MG63 (cell line): ENCODE measurements around the gene DHRS7B. TPM values are rescaled to one million over a fixed set of nuclear protein-coding genes. Genes with fewer than 3 reads are reported as not detected.
"Not testable (repeated sequence)": the region's sequence is repeated elsewhere in the genome, so short reads cannot be mapped to it uniquely, and the experiment has no call there.

ENCODE experiments used
- DNase-seq: peaks from one replicate; pipeline ENCODE4 v3.0.0-alpha.2; 2020
- H3K27me3 ChIP-seq: fragments of 250-450 bp; sonication (Bioruptor Pico); 2 replicates; pipeline ENCODE4 v1.5.1; 2020; ENCODE audit warnings: mild to moderate bottlenecking, moderate library complexity
- H3K36me3 ChIP-seq: fragments of 250-450 bp; sonication (Bioruptor Pico); 2 replicates; pipeline ENCODE4 v1.5.1; 2020; ENCODE audit warnings: mild to moderate bottlenecking, moderate library complexity
- H3K4me3 ChIP-seq: fragments of 250-450 bp; sonication (Bioruptor Pico); 2 replicates; pipeline ENCODE4 v1.5.1; 2020; ENCODE audit warnings: mild to moderate bottlenecking, moderate library complexity
- H3K9me3 ChIP-seq: fragments of 250-450 bp; sonication (Bioruptor Pico); 2 replicates; pipeline ENCODE4 v1.5.1; 2020; ENCODE audit warnings: mild to moderate bottlenecking, moderate library complexity
- total RNA-seq: library from RNA; depleted of rRNA; stranded (reverse); fragments of >200 nt; shearing (Covaris generic); gene quantifications from 2 replicates; pipeline ENCODE4 v1.2.3, GENCODE V29; 2014; ENCODE audit warnings: low replicate concordance

The DHRS7B gene
- total RNA-seq, 1 experiment from 2014 or later: 16.5 TPM

- Histone ChIP-seq H3K9me3 (no peaks in the 10 kb centered on the region), H3K4me3 (no peak overlapping the region), H3K27me3 (no peaks in the 10 kb centered on the region), H3K36me3 (no peaks in the 10 kb centered on the region)
- no peak for DNase-seq
Measured at GRCh38 chr17:21185061-21185460, 58.3 kb downstream of the DHRS7B start.

GRCh38 chr17:21186399-21187187 is 59.8 kb downstream of the DHRS7B start:
- no peaks in the 10 kb centered on the region for H3K27me3 ChIP-seq
- H3K36me3 ChIP-seq: no peaks in the 10 kb centered on the region
- no peak overlapping the region for H3K4me3 ChIP-seq
- no peak for DNase-seq
- H3K9me3 ChIP-seq: no peaks in the 10 kb centered on the region

GRCh38 chr17:21189361-21189760 is 62.6 kb downstream of the DHRS7B start:
- no peak for DNase-seq
- H3K36me3 ChIP-seq: no peaks in the 10 kb centered on the region
- no peaks in the 10 kb centered on the region for H3K27me3 ChIP-seq
- H3K4me3 ChIP-seq: no peak overlapping the region
- no peaks in the 10 kb centered on the region for H3K9me3 ChIP-seq

- no peak for DNase-seq
- Histone ChIP-seq H3K4me3 (no peak overlapping the region), H3K9me3 (no peaks in the 10 kb centered on the region), H3K27me3 (no peaks in the 10 kb centered on the region), H3K36me3 (no peaks in the 10 kb centered on the region)
Measured at GRCh38 chr17:21190078-21190477, 63.3 kb downstream of the DHRS7B start.

- no peak for DNase-seq
Measured at GRCh38 chr17:21191698-21192097, 64.9 kb downstream of the DHRS7B start.

GRCh38 chr17:21192414-21192813 is 65.7 kb downstream of the DHRS7B start:
- H3K4me3 ChIP-seq, H3K36me3 ChIP-seq, H3K27me3 ChIP-seq, H3K9me3 ChIP-seq, DNase-seq: not testable (repeated sequence)

More at GRCh38 chr17:21191698-21192097, 64.9 kb downstream of the DHRS7B start:
- Histone ChIP-seq H3K36me3 (no peaks in the 10 kb centered on the region), H3K27me3 (no peaks in the 10 kb centered on the region), H3K4me3 (no peak overlapping the region), H3K9me3 (no peaks in the 10 kb centered on the region)

GRCh38 chr17:21193031-21193430 is 66.3 kb downstream of the DHRS7B start:
- H3K36me3 ChIP-seq: no peaks in the 10 kb centered on the region
- H3K27me3 ChIP-seq: no peaks in the 10 kb centered on the region
- H3K4me3 ChIP-seq: no peak overlapping the region
- H3K9me3 ChIP-seq: no peaks in the 10 kb centered on the region
- no peak for DNase-seq

GRCh38 chr17:21194226-21194625 is 67.5 kb downstream of the DHRS7B start:
- no peak for DNase-seq
- no peaks in the 10 kb centered on the region for H3K27me3 ChIP-seq
- H3K4me3 ChIP-seq: no peak overlapping the region
- H3K9me3 ChIP-seq: no peaks in the 10 kb centered on the region
- H3K36me3 ChIP-seq: no peaks in the 10 kb centered on the region; the same call in 1 of the 2 replicates

GRCh38 chr17:21194703-21195102 is 67.9 kb downstream of the DHRS7B start:
- no peak overlapping the region for H3K4me3 ChIP-seq
- no peaks in the 10 kb centered on the region; the same call in 1 of the 2 replicates for H3K36me3 ChIP-seq
- H3K9me3 ChIP-seq: no peaks in the 10 kb centered on the region
- DNase-seq: no peak
- H3K27me3 ChIP-seq: no peaks in the 10 kb centered on the region

GRCh38 chr17:21196126-21196525 is 69.4 kb downstream of the DHRS7B start:
- no peak for DNase-seq
- Histone ChIP-seq H3K9me3 (no peaks in the 10 kb centered on the region), H3K36me3 (no peaks in the 10 kb centered on the region; the same call in 1 of the 2 replicates), H3K27me3 (no peaks in the 10 kb centered on the region), H3K4me3 (no peak overlapping the region)

- no peaks in the 10 kb centered on the region for H3K27me3 ChIP-seq
- DNase-seq: no peak
- no peaks in the 10 kb centered on the region; the same call in 1 of the 2 replicates for H3K36me3 ChIP-seq
- H3K9me3 ChIP-seq: no peaks in the 10 kb centered on the region
- H3K4me3 ChIP-seq: no peak overlapping the region
Measured at GRCh38 chr17:21198411-21198810, 71.6 kb downstream of the DHRS7B start.

- Histone ChIP-seq H3K4me3 (no peak overlapping the region), H3K36me3 (no peaks in the 10 kb centered on the region; the same call in 1 of the 2 replicates), H3K9me3 (no peaks in the 10 kb centered on the region), H3K27me3 (no peaks in the 10 kb centered on the region)
- DNase-seq: no peak
Measured at GRCh38 chr17:21199311-21199710, 72.5 kb downstream of the DHRS7B start.

- H3K9me3 ChIP-seq: no peaks in the 10 kb centered on the region
- DNase-seq: no peak
- H3K27me3 ChIP-seq: no peaks in the 10 kb centered on the region
- no peak overlapping the region for H3K4me3 ChIP-seq
- no peaks in the 10 kb centered on the region; the same call in 1 of the 2 replicates for H3K36me3 ChIP-seq
Measured at GRCh38 chr17:21199856-21200255, 73.1 kb downstream of the DHRS7B start.

- no peaks in the 10 kb centered on the region; the same call in 1 of the 2 replicates for H3K36me3 ChIP-seq
- DNase-seq: no peak
- no peaks in the 10 kb centered on the region for H3K9me3 ChIP-seq
- no peaks in the 10 kb centered on the region for H3K27me3 ChIP-seq
- no peak overlapping the region for H3K4me3 ChIP-seq
Measured at GRCh38 chr17:21200590-21201297, 74.0 kb downstream of the DHRS7B start.

GRCh38 chr17:21201298-21201595 is 74.5 kb downstream of the DHRS7B start:
- Histone ChIP-seq H3K4me3 (no peak overlapping the region), H3K27me3 (no peaks in the 10 kb centered on the region), H3K36me3 (no peaks in the 10 kb centered on the region; the same call in 1 of the 2 replicates), H3K9me3 (no peaks in the 10 kb centered on the region)
- DNase-seq: no peak

- Histone ChIP-seq H3K9me3 (no peaks in the 10 kb centered on the region), H3K4me3 (no peak overlapping the region), H3K36me3 (no peaks in the 10 kb centered on the region; the same call in 1 of the 2 replicates), H3K27me3 (no peaks in the 10 kb centered on the region)
- no peak for DNase-seq
Measured at GRCh38 chr17:21201874-21202273, 75.1 kb downstream of the DHRS7B start.

- H3K27me3 ChIP-seq: no peaks in the 10 kb centered on the region
Measured at GRCh38 chr17:21202512-21202911, 75.7 kb downstream of the DHRS7B start.

GRCh38 chr17:21204935-21205334 is 78.2 kb downstream of the DHRS7B start:
- Histone ChIP-seq H3K36me3 (no peaks in the 10 kb centered on the region), H3K4me3 (no peak overlapping the region), H3K9me3 (no peaks in the 10 kb centered on the region), H3K27me3 (no peaks in the 10 kb centered on the region)
- DNase-seq: no peak

More at GRCh38 chr17:21202512-21202911, 75.7 kb downstream of the DHRS7B start:
- Histone ChIP-seq H3K4me3 (no peak overlapping the region), H3K36me3 (no peaks in the 10 kb centered on the region; the same call in 1 of the 2 replicates), H3K9me3 (no peaks in the 10 kb centered on the region)
- DNase-seq: no peak
